ENCODE results near the gene FOXF1. TPM values are rescaled to one million over a fixed set of nuclear protein-coding genes. Genes with fewer than 3 reads are reported as not detected.

The FOXF1 gene
- total RNA-seq, 1 donor from 2014 or later, result 0.69 TPM

DNA sequence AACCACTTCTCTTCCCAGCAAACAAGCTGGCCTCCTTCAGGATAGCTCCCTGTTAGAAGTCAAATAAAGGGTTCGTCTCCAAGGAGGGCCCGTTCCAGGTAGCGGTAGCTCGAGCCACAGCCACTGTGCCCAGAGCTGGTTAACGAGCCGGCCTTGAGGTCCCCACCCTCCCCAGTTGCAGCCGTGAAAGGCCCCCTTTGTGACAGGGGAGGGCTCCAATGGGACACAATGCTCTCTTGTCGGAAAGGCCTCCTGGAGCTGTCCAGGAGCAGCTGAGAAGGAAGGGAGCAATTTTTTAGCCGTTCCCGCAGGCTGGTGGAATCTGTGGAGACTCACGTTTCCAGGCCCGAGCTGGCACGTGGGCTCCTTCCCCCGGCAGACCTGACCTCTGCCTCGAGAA, 29.9 kb upstream of the FOXF1 start:
- no peaks in the 10 kb centered on the region for H3K36me3 Mint-ChIP-seq (ENCODE audit: low read depth, unreplicated experiment)
- no peak for DNase-seq (ENCODE audit: low spot score)
- H3K4me3 Mint-ChIP-seq (ENCODE audit: unreplicated experiment), result no peak overlapping the region
- no peaks in the 10 kb centered on the region for H3K27me3 Mint-ChIP-seq (ENCODE audit: unreplicated experiment)
- H3K9me3 Mint-ChIP-seq (ENCODE audit: unreplicated experiment), result no peaks in the 10 kb centered on the region
- H3K4me1 Mint-ChIP-seq (ENCODE audit: unreplicated experiment), result no peaks in the 10 kb centered on the region
- H3K27ac Mint-ChIP-seq (ENCODE audit: unreplicated experiment), result no peak overlapping the region
- TF ChIP-seq, protein P1, sequence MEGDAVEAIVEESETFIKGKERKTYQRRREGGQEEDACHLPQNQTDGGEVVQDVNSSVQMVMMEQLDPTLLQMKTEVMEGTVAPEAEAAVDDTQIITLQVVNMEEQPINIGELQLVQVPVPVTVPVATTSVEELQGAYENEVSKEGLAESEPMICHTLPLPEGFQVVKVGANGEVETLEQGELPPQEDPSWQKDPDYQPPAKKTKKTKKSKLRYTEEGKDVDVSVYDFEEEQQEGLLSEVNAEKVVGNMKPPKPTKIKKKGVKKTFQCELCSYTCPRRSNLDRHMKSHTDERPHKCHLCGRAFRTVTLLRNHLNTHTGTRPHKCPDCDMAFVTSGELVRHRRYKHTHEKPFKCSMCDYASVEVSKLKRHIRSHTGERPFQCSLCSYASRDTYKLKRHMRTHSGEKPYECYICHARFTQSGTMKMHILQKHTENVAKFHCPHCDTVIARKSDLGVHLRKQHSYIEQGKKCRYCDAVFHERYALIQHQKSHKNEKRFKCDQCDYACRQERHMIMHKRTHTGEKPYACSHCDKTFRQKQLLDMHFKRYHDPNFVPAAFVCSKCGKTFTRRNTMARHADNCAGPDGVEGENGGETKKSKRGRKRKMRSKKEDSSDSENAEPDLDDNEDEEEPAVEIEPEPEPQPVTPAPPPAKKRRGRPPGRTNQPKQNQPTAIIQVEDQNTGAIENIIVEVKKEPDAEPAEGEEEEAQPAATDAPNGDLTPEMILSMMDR (IDR thresholded peaks at IDR 0.05; ENCODE audit: unreplicated experiment), result no peak

DNA sequence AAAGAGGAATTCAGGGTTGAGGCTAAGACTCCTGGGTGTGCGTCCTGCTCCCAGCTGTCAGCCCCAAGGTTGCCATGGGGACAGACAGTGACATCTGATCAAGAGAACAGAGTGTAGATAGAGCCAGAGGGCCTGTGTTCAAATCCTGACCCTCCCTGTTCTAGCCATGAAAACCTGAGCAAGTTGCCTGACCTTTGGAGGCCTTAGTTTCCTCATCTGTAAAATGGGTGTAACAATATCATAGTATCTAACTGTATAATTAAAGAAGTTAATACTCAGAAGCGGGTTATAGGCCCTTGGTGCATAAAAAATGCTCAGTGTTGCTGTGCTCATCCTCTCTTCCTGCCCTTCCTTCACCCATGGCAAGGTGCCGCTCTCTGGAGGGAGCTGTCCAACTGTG, 28.7 kb upstream of the FOXF1 start:
- Mint-ChIP-seq H3K4me1 (ENCODE audit: unreplicated experiment) (no peaks in the 10 kb centered on the region), H3K36me3 (ENCODE audit: low read depth, unreplicated experiment) (no peaks in the 10 kb centered on the region), H3K4me3 (ENCODE audit: unreplicated experiment) (no peak overlapping the region), H3K27ac (ENCODE audit: unreplicated experiment) (no peak overlapping the region), H3K9me3 (ENCODE audit: unreplicated experiment) (no peaks in the 10 kb centered on the region), H3K27me3 (ENCODE audit: unreplicated experiment) (peaks cover 2% of the 10 kb centered on the region)
- TF ChIP-seq, protein P1 (IDR thresholded peaks at IDR 0.05; ENCODE audit: unreplicated experiment), result no peak
- DNase-seq (ENCODE audit: low spot score), result no peak

DNA sequence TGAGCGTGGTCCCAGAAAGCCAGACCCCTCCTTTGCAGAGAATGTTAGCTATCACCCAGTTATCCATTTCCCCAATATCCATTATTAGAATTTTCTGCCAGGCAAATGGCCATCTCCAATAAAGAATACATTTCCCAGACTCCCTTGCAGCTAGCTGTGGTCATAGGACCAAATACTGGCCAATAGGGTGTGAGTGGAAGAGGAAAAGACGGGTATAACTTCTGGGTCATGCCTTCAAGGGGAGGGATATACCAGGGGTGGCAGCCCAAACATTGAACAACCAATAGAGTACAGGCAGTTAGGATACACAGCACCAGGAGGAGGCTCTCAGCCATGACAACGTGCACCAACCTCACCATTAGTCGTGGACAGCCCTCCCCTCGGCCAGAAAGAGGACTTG, 26.1 kb upstream of the FOXF1 start:
- H3K4me1 Mint-ChIP-seq (ENCODE audit: unreplicated experiment), result no peaks in the 10 kb centered on the region
- peaks cover 5% of the 10 kb centered on the region for H3K27me3 Mint-ChIP-seq (ENCODE audit: unreplicated experiment)
- no peaks in the 10 kb centered on the region for H3K9me3 Mint-ChIP-seq (ENCODE audit: unreplicated experiment)
- no peak for DNase-seq (ENCODE audit: low spot score)
- TF ChIP-seq, protein P1 (IDR thresholded peaks at IDR 0.05; ENCODE audit: unreplicated experiment), result no peak
- H3K36me3 Mint-ChIP-seq (ENCODE audit: low read depth, unreplicated experiment), result no peaks in the 10 kb centered on the region
- H3K27ac Mint-ChIP-seq (ENCODE audit: unreplicated experiment), result no peak overlapping the region
- H3K4me3 Mint-ChIP-seq (ENCODE audit: unreplicated experiment), result no peak overlapping the region

DNA sequence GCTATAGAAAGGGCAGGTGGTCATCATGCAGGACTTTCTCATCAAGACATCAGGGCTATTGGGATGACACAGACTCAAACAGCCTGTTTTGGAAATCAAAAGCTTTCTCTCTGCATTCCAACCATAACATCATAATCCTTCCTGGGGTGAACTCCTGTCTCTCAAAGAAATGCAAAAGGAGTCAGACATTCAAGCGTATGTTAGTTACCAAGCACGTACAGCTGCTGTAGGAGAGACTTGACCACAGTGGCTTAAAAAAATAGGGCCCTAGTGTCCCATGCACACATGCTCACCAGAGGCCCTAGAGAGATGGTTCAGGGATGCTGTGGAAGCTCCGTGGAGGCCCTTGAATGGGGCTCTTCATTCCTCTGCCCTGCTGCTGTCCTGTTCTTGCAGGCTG, 24.6 kb upstream of the FOXF1 start:
- Mint-ChIP-seq H3K36me3 (ENCODE audit: low read depth, unreplicated experiment) (no peaks in the 10 kb centered on the region), H3K9me3 (ENCODE audit: unreplicated experiment) (no peaks in the 10 kb centered on the region), H3K27ac (ENCODE audit: unreplicated experiment) (no peak overlapping the region), H3K4me3 (ENCODE audit: unreplicated experiment) (no peak overlapping the region), H3K27me3 (ENCODE audit: unreplicated experiment) (peaks cover 6% of the 10 kb centered on the region), H3K4me1 (ENCODE audit: unreplicated experiment) (no peaks in the 10 kb centered on the region)
- TF ChIP-seq, protein P1 (IDR thresholded peaks at IDR 0.05; ENCODE audit: unreplicated experiment), result no peak
- no peak for DNase-seq (ENCODE audit: low spot score)

DNA sequence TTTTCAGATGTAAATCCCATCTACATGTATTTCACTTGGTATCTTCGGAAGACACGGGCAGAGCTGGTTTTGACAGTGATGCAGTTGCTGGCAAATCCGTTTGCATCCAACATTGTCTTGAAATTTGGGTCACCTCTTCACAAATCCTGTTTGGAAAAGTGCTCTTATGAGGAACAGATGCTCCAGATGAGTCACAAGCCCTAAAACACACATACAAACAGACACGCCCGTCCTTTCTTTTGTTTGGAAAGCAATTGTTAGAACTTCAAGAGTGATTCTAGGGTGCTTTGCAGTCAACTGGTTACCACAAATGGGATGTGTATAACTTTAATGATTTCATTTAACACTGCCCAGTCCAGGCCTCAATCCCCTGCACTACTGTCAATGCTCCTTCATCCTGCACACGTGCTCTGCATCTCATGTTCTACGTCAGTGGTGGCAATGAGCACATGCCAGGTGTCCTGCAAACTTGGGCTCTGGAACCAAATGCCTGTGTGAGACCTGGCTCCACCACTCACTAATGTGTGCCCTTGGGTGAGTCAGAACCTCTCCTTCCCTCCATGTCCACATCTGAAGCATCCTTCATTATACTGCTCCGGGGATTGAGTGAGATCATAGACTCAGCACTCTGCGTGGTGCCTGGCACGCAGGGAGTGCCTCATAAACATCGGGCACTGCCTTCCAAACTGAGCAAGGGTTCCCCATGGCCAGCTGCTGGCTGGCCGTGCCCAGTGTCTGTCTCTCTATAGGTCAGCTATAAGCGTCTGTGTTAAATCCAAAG, 19.3 kb upstream of the FOXF1 start:
- TF ChIP-seq, protein P1 (IDR thresholded peaks at IDR 0.05; ENCODE audit: unreplicated experiment), result no peak
- Mint-ChIP-seq H3K27me3 (ENCODE audit: unreplicated experiment) (peaks cover 22% of the 10 kb centered on the region), H3K4me1 (ENCODE audit: unreplicated experiment) (no peaks in the 10 kb centered on the region), H3K4me3 (ENCODE audit: unreplicated experiment) (no peak overlapping the region), H3K36me3 (ENCODE audit: low read depth, unreplicated experiment) (no peaks in the 10 kb centered on the region), H3K27ac (ENCODE audit: unreplicated experiment) (no peak overlapping the region), H3K9me3 (ENCODE audit: unreplicated experiment) (no peaks in the 10 kb centered on the region)
- DNase-seq (ENCODE audit: low spot score), result no peak

Measured in endothelial cell (in vitro differentiated cells).